Activated CD8-positive, alpha-beta T cell treated with anti-CD3 and anti-CD28 coated beads, Interleukin-2, amount 10 ng/mL, durations not matched to agents 7 days and 5 days (primary cell): ENCODE results near the gene PRRT1. TPM values are rescaled to one million over a fixed set of nuclear protein-coding genes. Genes with fewer than 3 reads are reported as not detected.

Source experiments
- ATAC-seq: fragments of 150-1000 bp; cut with Tn5 transposase; one replicate; pipeline ENCODE4 v1.10.0; 2021; ENCODE audit warnings: moderate library complexity
- CTCF ChIA-PET: fragments of 350-600 bp; sonication (Branson Sonifier 250); formaldehyde crosslinking; loops from one replicate; lab custom pipeline; 2021; ENCODE audit warnings: antibody characterized with exemption; lab: Charles Lee
- POLR2A ChIA-PET: fragments of 350-600 bp; sonication (Branson Sonifier 250); formaldehyde crosslinking; loops from one replicate; lab custom pipeline; 2021; ENCODE audit warnings: antibody characterized with exemption; lab: Charles Lee
- DNase-seq: peaks from one replicate; pipeline ENCODE4 v3.0.0-alpha.2; 2020
- H3K27ac Mint-ChIP-seq: one replicate; pipeline ENCODE4 v1.8.0; 2021; ENCODE audit warnings: mild to moderate bottlenecking, mixed read lengths
- H3K27me3 Mint-ChIP-seq: one replicate; pipeline ENCODE4 v1.8.0; 2021; ENCODE audit warnings: low read depth, mixed read lengths
- H3K36me3 Mint-ChIP-seq: one replicate; pipeline ENCODE4 v1.8.0; 2021; ENCODE audit warnings: low read depth, mixed read lengths
- H3K4me1 Mint-ChIP-seq: one replicate; pipeline ENCODE4 v1.8.0; 2021; ENCODE audit warnings: low read depth, mixed read lengths
- H3K4me3 Mint-ChIP-seq: one replicate; pipeline ENCODE4 v1.8.0; 2021; ENCODE audit warnings: mild to moderate bottlenecking, mixed read lengths
- H3K9me3 Mint-ChIP-seq: one replicate; pipeline ENCODE4 v1.8.0; 2022; ENCODE audit warnings: mixed read lengths; ENCODE audit not compliant: insufficient read depth
- total RNA-seq, 2 experiments: library from RNA; stranded (reverse); gene quantifications; one replicate each; pipeline ENCODE4 v1.2.3, GENCODE V29; 2021

PRRT1 gene
- total RNA-seq, 2 experiments from 2014 or later = 0.37 to 0.45 TPM

GRCh38 chr6:32113386-32114352 is 38.1 kb downstream of the PRRT1 start:
- Mint-ChIP-seq H3K27ac (no peak overlapping the region), H3K4me3 (no peak overlapping the region), H3K4me1 (peaks cover 2% of the 10 kb centered on the region), H3K9me3 (no peaks in the 10 kb centered on the region), H3K27me3 (peaks cover 5% of the 10 kb centered on the region), H3K36me3 (peaks cover 31% of the 10 kb centered on the region)
- ChIA-PET CTCF (interaction anchor here (0.7 kb wide), 1 partner anchor 14 kb away, joined by 3 read pairs; the partner anchor contains the start of gene ATF6B), POLR2A (interaction anchor here (1.1 kb wide), 1 partner anchor 15 kb away, joined by 3 read pairs; no protein-coding TSS in a partner anchor)
- ATAC-seq (no peak), DNase-seq (no peak)

DNA sequence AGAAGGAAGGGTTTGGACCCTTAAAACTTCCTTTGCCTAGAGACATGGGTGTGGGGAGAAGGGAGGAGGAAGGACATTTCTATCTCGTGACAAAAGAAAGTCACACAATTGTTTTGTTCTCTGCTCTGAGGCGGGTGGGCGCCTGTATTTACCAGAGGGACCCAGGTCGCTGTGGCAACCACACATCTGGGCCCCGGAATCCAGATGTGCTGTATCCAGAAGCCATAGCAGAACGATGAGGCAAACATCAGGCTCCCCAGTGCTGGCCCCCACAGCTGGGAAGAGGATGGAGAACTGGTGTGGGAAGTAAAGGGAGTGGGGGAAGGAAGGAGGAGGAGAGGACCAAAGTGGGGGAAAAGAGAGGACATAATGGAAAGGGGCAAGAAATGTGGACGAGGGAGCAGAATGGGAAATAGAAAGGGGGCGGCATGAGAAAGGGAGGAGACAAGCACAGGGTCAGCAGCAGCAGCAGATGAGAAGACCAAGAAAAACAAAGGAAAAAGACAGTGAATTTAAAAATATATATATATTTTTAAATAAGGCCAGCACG is 39.2 kb downstream of the PRRT1 start:
- Mint-ChIP-seq H3K27me3 (peaks cover 14% of the 10 kb centered on the region), H3K36me3 (peaks cover 23% of the 10 kb centered on the region), H3K9me3 (no peaks in the 10 kb centered on the region), H3K4me3 (no peak overlapping the region), H3K27ac (no peak overlapping the region), H3K4me1 (peaks cover 2% of the 10 kb centered on the region)
- DNase-seq = no peak
- ChIA-PET POLR2A (no interaction called here), CTCF (no interaction called here)
- no peak for ATAC-seq

GRCh38 chr6:32111424-32112066 is 40.2 kb downstream of the PRRT1 start:
- ChIA-PET POLR2A (interaction anchor here (1.0 kb wide), 1 partner anchor 36 kb away, joined by 3 read pairs; no protein-coding TSS in a partner anchor), CTCF (no interaction called here)
- ATAC-seq = no peak
- H3K27me3 Mint-ChIP-seq = peaks cover 14% of the 10 kb centered on the region
- no peak overlapping the region for H3K4me3 Mint-ChIP-seq
- H3K27ac Mint-ChIP-seq = no peak overlapping the region
- no peaks in the 10 kb centered on the region for H3K9me3 Mint-ChIP-seq
- no peak for DNase-seq
- H3K4me1 Mint-ChIP-seq = peaks cover 2% of the 10 kb centered on the region
- peaks cover 16% of the 10 kb centered on the region for H3K36me3 Mint-ChIP-seq

- Mint-ChIP-seq H3K9me3 (no peaks in the 10 kb centered on the region), H3K36me3 (peaks cover 8% of the 10 kb centered on the region), H3K27ac (no peak overlapping the region), H3K4me3 (no peak overlapping the region), H3K4me1 (peaks cover 2% of the 10 kb centered on the region), H3K27me3 (peaks cover 14% of the 10 kb centered on the region)
- POLR2A ChIA-PET = interaction anchor here (1.2 kb wide), 1 partner anchor 54 kb away, joined by 3 read pairs; the partner anchor contains the start of gene EGFL8
- ATAC-seq (no peak), DNase-seq (no peak)
- CTCF ChIA-PET = interaction anchor here (1.5 kb wide), 1 partner anchor 44 kb away, joined by 4 read pairs; no protein-coding TSS in a partner anchor
Measured at GRCh38 chr6:32110632-32111031, 41.1 kb downstream of the PRRT1 start.

GRCh38 chr6:32109765-32110160 is 42.0 kb downstream of the PRRT1 start:
- H3K4me1 Mint-ChIP-seq = peaks cover 2% of the 10 kb centered on the region
- H3K9me3 Mint-ChIP-seq = no peaks in the 10 kb centered on the region
- peaks cover 18% of the 10 kb centered on the region for H3K27me3 Mint-ChIP-seq
- CTCF ChIA-PET = interaction anchor here (0.7 to 1.5 kb wide), 2 partner anchors 45 to 124 kb away, joined by 3 to 4 read pairs; no protein-coding TSS in a partner anchor
- no peak for DNase-seq
- H3K4me3 Mint-ChIP-seq = no peak overlapping the region
- no peak for ATAC-seq
- POLR2A ChIA-PET = interaction anchor here (1.2 kb wide), 1 partner anchor 55 kb away, joined by 3 read pairs; the partner anchor contains the start of gene EGFL8
- H3K36me3 Mint-ChIP-seq = peaks cover 2% of the 10 kb centered on the region
- H3K27ac Mint-ChIP-seq = no peak overlapping the region

DNA sequence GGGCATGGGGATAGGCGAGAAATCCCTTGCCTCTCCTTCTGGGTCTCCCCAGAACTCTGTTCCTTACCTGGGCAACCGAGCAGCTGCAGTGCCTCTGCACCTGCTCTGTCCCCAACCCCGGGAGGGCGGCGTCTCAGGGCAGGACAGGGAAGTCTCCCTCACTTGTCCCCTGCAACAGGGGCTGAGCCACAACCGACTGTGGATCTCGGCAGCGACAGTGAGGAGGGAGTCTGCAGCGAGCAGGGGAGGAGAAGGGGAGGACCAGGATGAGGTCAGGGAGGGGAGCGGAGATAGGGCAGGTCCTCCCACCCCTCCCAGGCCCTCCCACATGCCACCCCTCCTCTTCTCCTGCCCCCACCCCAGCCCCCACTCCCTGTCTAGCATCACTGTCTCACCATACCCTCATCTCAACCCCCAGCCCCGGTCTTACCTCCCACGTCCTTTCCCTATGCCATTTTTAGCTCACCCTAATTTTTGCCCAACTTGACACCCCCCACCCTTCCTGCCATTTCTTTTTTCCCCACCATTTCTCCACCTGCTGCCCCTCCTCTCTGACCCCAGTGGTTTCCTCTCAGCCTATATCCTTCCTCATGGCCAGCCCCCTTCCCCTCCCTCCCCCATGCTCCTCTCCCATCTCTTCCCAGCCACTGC is 42.5 kb downstream of the PRRT1 start, which contains the start of gene TNXB:
Gene TNXB (minus strand): TSS at position 225 of the 651 bp plus-strand sequence. CDS start 11,140 bp downstream, outside the sequence.
- ChIA-PET CTCF (interaction anchor here (0.7 to 1.5 kb wide), 2 partner anchors 45 to 125 kb away, joined by 3 to 4 read pairs; no protein-coding TSS in a partner anchor), POLR2A (interaction anchor here (0.8 to 1.2 kb wide), 3 partner anchors 15 to 56 kb away, joined by 3 to 7 read pairs (median 4); partner anchors contain the start of gene EGFL8)
- Mint-ChIP-seq H3K27me3 (peaks cover 19% of the 10 kb centered on the region), H3K4me1 (peaks cover 2% of the 10 kb centered on the region), H3K27ac (no peak within 1 kb of the TSS), H3K9me3 (no peaks in the 10 kb centered on the region), H3K4me3 (no peak within 1 kb of the TSS), H3K36me3 (no peaks in the 10 kb centered on the region)
- peak; percentile 29 for ATAC-seq
- no peak for DNase-seq

DNA sequence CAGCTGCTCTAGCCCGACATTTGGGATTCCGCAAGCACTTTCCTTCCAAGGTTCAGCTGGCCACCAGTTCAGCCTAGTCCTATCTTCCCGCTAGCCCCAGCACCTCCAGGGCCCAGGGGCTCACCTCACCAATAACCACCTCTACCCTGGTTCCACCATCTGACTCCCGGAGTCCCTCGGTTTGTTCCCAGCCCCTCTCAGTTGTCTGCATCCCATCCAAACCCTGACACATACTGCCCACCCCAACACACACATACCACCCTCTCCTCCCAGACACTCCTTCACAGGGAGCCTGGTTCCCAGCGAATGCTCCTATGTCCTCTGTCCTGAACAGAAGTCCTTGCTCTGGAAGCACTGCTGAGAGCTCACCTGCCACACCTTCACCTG is 43.0 kb downstream of the PRRT1 start:
- Mint-ChIP-seq H3K27me3 (peaks cover 21% of the 10 kb centered on the region), H3K36me3 (no peaks in the 10 kb centered on the region), H3K27ac (no peak overlapping the region), H3K4me3 (no peak overlapping the region), H3K9me3 (no peaks in the 10 kb centered on the region), H3K4me1 (peaks cover 2% of the 10 kb centered on the region)
- DNase-seq (no peak), ATAC-seq (peak; percentile 16)
- POLR2A ChIA-PET = interaction anchor here (0.8 to 1.2 kb wide), 3 partner anchors 14 to 35 kb away, joined by 3 to 7 read pairs (median 4); no protein-coding TSS in a partner anchor
- CTCF ChIA-PET = no interaction called here

DNA sequence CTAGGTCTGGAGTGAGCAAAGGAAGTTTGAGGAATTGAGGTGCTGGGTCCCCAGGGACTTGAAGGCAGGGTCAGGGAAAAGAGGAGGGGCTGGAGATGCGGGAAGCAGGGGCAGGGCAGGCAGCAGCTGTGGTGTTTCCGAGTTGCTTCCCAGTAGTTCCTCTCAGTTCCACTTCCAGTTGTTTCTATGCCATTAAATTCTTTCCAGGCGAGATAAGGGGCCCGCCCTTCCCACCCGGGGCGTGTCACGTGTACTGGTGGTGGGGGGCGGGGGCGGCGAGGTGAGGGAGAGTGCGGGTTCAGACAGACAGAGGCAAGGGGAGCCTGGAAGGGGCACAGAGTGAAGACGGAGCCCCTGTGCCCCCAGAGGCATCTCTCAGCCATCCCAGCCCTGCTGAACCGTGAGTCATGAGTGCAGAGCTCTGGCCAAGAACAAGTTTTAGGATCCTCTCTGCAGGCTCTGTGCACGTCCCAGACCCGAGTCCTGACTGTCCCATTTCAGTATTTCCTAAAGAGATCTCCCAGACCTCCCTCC is 43.6 kb downstream of the PRRT1 start:
- DNase-seq (no peak), ATAC-seq (peak; percentile 17)
- Mint-ChIP-seq H3K4me3 (no peak overlapping the region), H3K27me3 (peaks cover 24% of the 10 kb centered on the region), H3K9me3 (no peaks in the 10 kb centered on the region), H3K36me3 (no peaks in the 10 kb centered on the region), H3K27ac (no peak overlapping the region), H3K4me1 (peaks cover 2% of the 10 kb centered on the region)
- POLR2A ChIA-PET = interaction anchor here (0.8 to 1.2 kb wide), 3 partner anchors 14 to 35 kb away, joined by 3 to 7 read pairs (median 4); no protein-coding TSS in a partner anchor
- CTCF ChIA-PET = interaction anchor here (1.3 kb wide), 1 partner anchor 11 kb away, joined by 4 read pairs; no protein-coding TSS in a partner anchor

- no peak overlapping the region for H3K4me3 Mint-ChIP-seq
- CTCF ChIA-PET = interaction anchor here (1.3 kb wide), 1 partner anchor 11 kb away, joined by 4 read pairs; no protein-coding TSS in a partner anchor
- H3K4me1 Mint-ChIP-seq = peaks cover 2% of the 10 kb centered on the region
- H3K36me3 Mint-ChIP-seq = no peaks in the 10 kb centered on the region
- ATAC-seq (no peak), DNase-seq (no peak)
- no peaks in the 10 kb centered on the region for H3K9me3 Mint-ChIP-seq
- POLR2A ChIA-PET = interaction anchor here (0.8 kb wide), 1 partner anchor 226 kb away, joined by 3 read pairs; no protein-coding TSS in a partner anchor
- H3K27ac Mint-ChIP-seq = no peak overlapping the region
- peaks cover 26% of the 10 kb centered on the region for H3K27me3 Mint-ChIP-seq
Measured at GRCh38 chr6:32107406-32107805, 44.3 kb downstream of the PRRT1 start.

DNA sequence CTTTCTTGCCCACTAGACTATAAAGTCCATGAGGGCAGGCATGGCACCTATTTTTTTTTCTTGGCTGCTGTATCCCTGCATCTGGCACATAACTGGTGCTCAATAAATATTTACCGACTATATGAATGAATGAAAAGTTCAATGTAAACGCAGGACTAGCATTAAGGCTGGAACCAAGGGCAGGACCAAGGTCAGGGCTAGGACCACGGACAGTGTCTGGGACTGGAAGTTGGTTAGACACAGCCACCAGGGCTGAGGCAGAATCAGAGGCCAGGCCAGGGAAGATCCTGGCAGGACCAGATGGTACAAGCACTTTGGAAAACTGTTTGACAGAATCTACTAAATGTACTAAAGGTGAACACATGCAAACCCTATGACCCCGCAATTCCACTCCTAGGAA is 46.3 kb downstream of the PRRT1 start:
- peaks cover 26% of the 10 kb centered on the region for H3K27me3 Mint-ChIP-seq

More for the DNA sequence above, 46.3 kb downstream of the PRRT1 start:
- CTCF ChIA-PET = no interaction called here
- no peak overlapping the region for H3K27ac Mint-ChIP-seq
- no peak for DNase-seq
- POLR2A ChIA-PET = no interaction called here
- peaks cover 2% of the 10 kb centered on the region for H3K4me1 Mint-ChIP-seq
- no peaks in the 10 kb centered on the region for H3K9me3 Mint-ChIP-seq
- no peaks in the 10 kb centered on the region for H3K36me3 Mint-ChIP-seq
- ATAC-seq = no peak
- no peak overlapping the region for H3K4me3 Mint-ChIP-seq
